Dendritic cell treated with granulocyte-macrophage colony-stimulating factor and Interleukin-4, amounts not matched to agents 40 ng/mL and 50 ng/mL, for 4 days (primary cell): ENCODE data around the gene RASGEF1C.

Source experiments
- H3K27ac Mint-ChIP-seq: one replicate; pipeline ENCODE4 v1.8.0; 2022; ENCODE audit warnings: mild to moderate bottlenecking, mixed read lengths
- H3K27me3 Mint-ChIP-seq: one replicate; pipeline ENCODE4 v1.8.0; 2022; ENCODE audit warnings: mild to moderate bottlenecking, mixed read lengths
- H3K36me3 Mint-ChIP-seq: one replicate; pipeline ENCODE4 v1.8.0; 2022; ENCODE audit warnings: low read depth, mixed read lengths
- H3K4me1 Mint-ChIP-seq: one replicate; pipeline ENCODE4 v1.8.0; 2022; ENCODE audit warnings: low read depth, mixed read lengths
- H3K4me3 Mint-ChIP-seq: one replicate; pipeline ENCODE4 v1.8.0; 2022; ENCODE audit warnings: mild to moderate bottlenecking, moderate library complexity, mixed read lengths
- H3K9me3 Mint-ChIP-seq: one replicate; pipeline ENCODE4 v1.8.0; 2022; ENCODE audit warnings: mixed read lengths
- intact Hi-C: fragments of 100-400 bp; cut with micrococcal nuclease; formaldehyde crosslinking; loops from one replicate; pipeline ENCODE4 v1.15.0; 2022

Gene RASGEF1C

GRCh38 chr5:180170106-180170809, 38.8 kb downstream of the RASGEF1C start:
- Mint-ChIP-seq H3K27ac (no peak overlapping the region), H3K27me3 (peaks cover 16% of the 10 kb centered on the region), H3K36me3 (no peaks in the 10 kb centered on the region), H3K4me3 (no peak overlapping the region), H3K4me1 (peaks cover 43% of the 10 kb centered on the region), H3K9me3 (no peaks in the 10 kb centered on the region)
- intact Hi-C loops = no loop called here

DNA sequence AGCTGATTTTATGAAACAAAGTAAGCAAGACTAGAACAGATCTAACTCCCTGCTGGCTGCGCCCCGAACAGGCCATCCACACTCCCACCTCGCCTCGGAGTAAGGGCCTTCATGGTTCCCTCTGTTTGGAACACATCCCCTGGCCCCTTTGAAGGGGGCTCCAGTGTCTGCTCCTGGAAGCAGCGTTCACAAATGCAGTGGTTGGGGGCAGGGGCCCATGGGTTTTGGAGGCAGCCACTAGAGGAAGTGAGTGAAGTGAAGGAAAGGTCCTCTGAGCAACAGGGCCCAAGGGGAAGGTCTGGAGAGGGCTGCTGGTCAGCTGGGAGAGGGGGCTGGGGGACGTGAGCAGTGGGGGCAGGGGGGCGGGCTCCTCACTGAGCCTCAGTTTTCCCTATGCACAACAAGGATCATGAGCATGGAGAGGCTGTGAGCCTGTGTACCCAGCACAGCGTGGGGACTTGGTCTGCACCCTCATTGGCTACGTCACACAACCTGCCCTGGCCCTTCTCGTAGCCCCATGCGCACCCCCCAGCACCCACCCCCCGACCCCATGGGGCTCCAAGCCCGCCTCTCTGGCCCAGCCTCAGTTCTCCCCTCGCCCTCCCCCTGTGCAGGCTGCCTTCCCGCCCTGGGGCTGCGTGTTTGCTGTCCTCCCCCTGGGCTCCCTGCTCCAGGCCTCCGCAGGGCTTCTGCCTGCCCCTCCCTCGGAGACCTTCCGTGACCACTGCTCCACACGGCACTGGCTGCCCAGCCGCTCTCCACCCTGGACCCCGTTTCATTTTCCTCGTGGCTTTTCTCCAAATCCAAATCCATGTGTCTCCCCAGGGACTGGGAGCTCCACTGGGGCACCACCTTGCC, 39.5 kb downstream of the RASGEF1C start:
- Mint-ChIP-seq H3K27me3 (peaks cover 16% of the 10 kb centered on the region), H3K27ac (no peak overlapping the region), H3K4me3 (no peak overlapping the region), H3K36me3 (no peaks in the 10 kb centered on the region), H3K4me1 (peaks cover 49% of the 10 kb centered on the region), H3K9me3 (no peaks in the 10 kb centered on the region)
- intact Hi-C loops = no loop called here

- H3K27me3 Mint-ChIP-seq = peaks cover 18% of the 10 kb centered on the region
- H3K4me1 Mint-ChIP-seq = peaks cover 49% of the 10 kb centered on the region
- no peak overlapping the region for H3K4me3 Mint-ChIP-seq
- H3K27ac Mint-ChIP-seq = no peak overlapping the region
- intact Hi-C loops = no loop called here
- no peaks in the 10 kb centered on the region for H3K36me3 Mint-ChIP-seq
- H3K9me3 Mint-ChIP-seq = no peaks in the 10 kb centered on the region
These were observed 40.3 kb downstream of the RASGEF1C start for GRCh38 chr5:180168758-180169157.

DNA sequence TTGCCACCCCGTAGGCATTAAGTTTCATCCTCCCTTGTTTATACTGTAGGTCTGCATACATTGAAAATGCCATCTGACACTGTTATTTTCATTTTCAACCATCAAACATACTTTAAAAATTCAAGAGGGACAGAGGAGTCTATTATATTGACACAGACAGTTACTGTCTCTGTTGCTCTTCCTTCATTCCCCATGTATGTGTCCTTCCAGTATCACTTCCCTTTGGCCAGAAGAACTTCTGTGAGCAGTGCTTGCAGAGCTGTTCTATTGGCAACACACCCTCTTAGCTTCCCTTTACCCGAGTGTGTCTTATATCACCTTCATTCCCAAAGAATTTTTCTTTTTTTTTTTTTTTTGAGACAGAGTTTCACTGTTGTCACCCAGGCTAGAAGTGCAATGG, 42.8 kb downstream of the RASGEF1C start:
- Mint-ChIP-seq H3K27me3 (peaks cover 10% of the 10 kb centered on the region), H3K4me1 (peaks cover 48% of the 10 kb centered on the region), H3K4me3 (no peak overlapping the region), H3K36me3 (no peaks in the 10 kb centered on the region), H3K27ac (no peak overlapping the region), H3K9me3 (no peaks in the 10 kb centered on the region)
- intact Hi-C loops = no loop called here

GRCh38 chr5:180162304-180162661, 46.7 kb downstream of the RASGEF1C start:
- H3K27me3 Mint-ChIP-seq = peaks cover 8% of the 10 kb centered on the region
- no peaks in the 10 kb centered on the region for H3K9me3 Mint-ChIP-seq
- H3K4me1 Mint-ChIP-seq = peaks cover 49% of the 10 kb centered on the region
- H3K36me3 Mint-ChIP-seq = no peaks in the 10 kb centered on the region
- no peak overlapping the region for H3K27ac Mint-ChIP-seq
- H3K4me3 Mint-ChIP-seq = no peak overlapping the region
- intact Hi-C loops = no loop called here

- intact Hi-C loops = no loop called here
These were observed 47.3 kb downstream of the RASGEF1C start for GRCh38 chr5:180161420-180162303.

GRCh38 chr5:180160789-180161188, 48.2 kb downstream of the RASGEF1C start:
- Mint-ChIP-seq H3K4me1 (peaks cover 34% of the 10 kb centered on the region), H3K4me3 (no peak overlapping the region), H3K36me3 (no peaks in the 10 kb centered on the region), H3K27ac (peak overlapping the region; percentile 5), H3K9me3 (no peaks in the 10 kb centered on the region), H3K27me3 (peaks cover 8% of the 10 kb centered on the region)
- intact Hi-C loops = no loop called here

More at GRCh38 chr5:180161420-180162303, 47.3 kb downstream of the RASGEF1C start:
- Mint-ChIP-seq H3K4me1 (peaks cover 43% of the 10 kb centered on the region), H3K27me3 (peaks cover 8% of the 10 kb centered on the region), H3K4me3 (peak overlapping the region; percentile 30), H3K27ac (no peak overlapping the region), H3K9me3 (no peaks in the 10 kb centered on the region), H3K36me3 (no peaks in the 10 kb centered on the region)

DNA sequence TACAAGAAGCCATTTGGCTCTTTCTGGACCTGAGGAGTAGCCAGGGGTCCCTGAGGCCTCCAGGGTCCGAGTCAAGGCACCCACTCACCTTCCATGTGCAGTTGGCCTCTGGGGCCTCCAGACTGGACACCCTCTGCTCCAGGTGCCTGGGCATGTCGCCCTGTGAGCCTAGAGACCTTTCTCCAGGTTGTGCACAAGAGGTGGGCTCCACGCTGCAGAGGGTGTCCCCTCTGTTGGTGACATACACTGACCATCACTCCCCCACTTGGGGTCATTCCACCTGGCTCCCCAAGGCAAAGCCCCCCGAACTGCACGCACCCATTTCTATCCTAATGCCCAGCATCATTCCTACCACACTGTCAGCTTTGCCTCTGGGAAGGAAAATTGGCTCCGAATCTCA, 48.8 kb downstream of the RASGEF1C start:
- no peaks in the 10 kb centered on the region for H3K9me3 Mint-ChIP-seq
- H3K4me1 Mint-ChIP-seq = peaks cover 29% of the 10 kb centered on the region
- peak overlapping the region; percentile 5 for H3K27ac Mint-ChIP-seq
- intact Hi-C loops = no loop called here
- no peak overlapping the region for H3K4me3 Mint-ChIP-seq
- H3K36me3 Mint-ChIP-seq = no peaks in the 10 kb centered on the region
- H3K27me3 Mint-ChIP-seq = peaks cover 8% of the 10 kb centered on the region

DNA sequence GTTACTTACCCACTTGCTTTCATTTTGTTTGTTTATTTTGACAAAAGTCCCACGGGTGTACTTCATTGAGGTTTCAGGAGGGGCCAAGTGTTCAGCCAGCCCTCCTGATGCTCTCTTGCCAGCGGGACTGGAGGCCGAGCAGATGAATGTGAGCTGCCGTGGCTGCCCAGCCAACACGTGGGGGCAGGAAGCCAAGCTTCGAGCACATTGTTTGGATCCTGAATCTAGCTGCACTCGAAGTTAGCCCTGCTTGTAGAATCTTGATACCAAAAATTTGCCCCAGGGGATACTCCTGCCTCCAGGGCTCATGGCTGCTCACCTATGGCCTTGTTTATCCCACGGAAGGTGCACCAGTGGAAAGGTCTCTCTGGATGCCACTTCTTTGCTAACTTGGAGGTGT, 49.3 kb downstream of the RASGEF1C start:
- H3K27ac Mint-ChIP-seq = no peak overlapping the region
- H3K4me3 Mint-ChIP-seq = no peak overlapping the region
- intact Hi-C loops = no loop called here
- peaks cover 24% of the 10 kb centered on the region for H3K4me1 Mint-ChIP-seq
- no peaks in the 10 kb centered on the region for H3K36me3 Mint-ChIP-seq
- H3K9me3 Mint-ChIP-seq = no peaks in the 10 kb centered on the region
- H3K27me3 Mint-ChIP-seq = peaks cover 8% of the 10 kb centered on the region

- intact Hi-C loops = no loop called here
- H3K36me3 Mint-ChIP-seq = no peaks in the 10 kb centered on the region
- H3K4me3 Mint-ChIP-seq = no peak overlapping the region
- no peaks in the 10 kb centered on the region for H3K9me3 Mint-ChIP-seq
- H3K27ac Mint-ChIP-seq = no peak overlapping the region
- peaks cover 6% of the 10 kb centered on the region for H3K27me3 Mint-ChIP-seq
- peaks cover 23% of the 10 kb centered on the region for H3K4me1 Mint-ChIP-seq
These were observed 51.1 kb downstream of the RASGEF1C start for GRCh38 chr5:180157866-180158265.

- intact Hi-C loops = no loop called here
- H3K27ac Mint-ChIP-seq = no peak overlapping the region
- H3K27me3 Mint-ChIP-seq = peaks cover 6% of the 10 kb centered on the region
These were observed 52.9 kb downstream of the RASGEF1C start for GRCh38 chr5:180156141-180156540.

GRCh38 chr5:180155365-180155926, 53.6 kb downstream of the RASGEF1C start:
- intact Hi-C loops = no loop called here
- Mint-ChIP-seq H3K4me1 (peaks cover 4% of the 10 kb centered on the region), H3K4me3 (no peak overlapping the region), H3K9me3 (peaks cover under 1% of the 10 kb centered on the region), H3K36me3 (no peaks in the 10 kb centered on the region), H3K27ac (no peak overlapping the region), H3K27me3 (peaks cover 7% of the 10 kb centered on the region)

More at GRCh38 chr5:180156141-180156540, 52.9 kb downstream of the RASGEF1C start:
- H3K4me3 Mint-ChIP-seq = no peak overlapping the region
- no peaks in the 10 kb centered on the region for H3K9me3 Mint-ChIP-seq
- H3K4me1 Mint-ChIP-seq = peaks cover 11% of the 10 kb centered on the region
- H3K36me3 Mint-ChIP-seq = no peaks in the 10 kb centered on the region

DNA sequence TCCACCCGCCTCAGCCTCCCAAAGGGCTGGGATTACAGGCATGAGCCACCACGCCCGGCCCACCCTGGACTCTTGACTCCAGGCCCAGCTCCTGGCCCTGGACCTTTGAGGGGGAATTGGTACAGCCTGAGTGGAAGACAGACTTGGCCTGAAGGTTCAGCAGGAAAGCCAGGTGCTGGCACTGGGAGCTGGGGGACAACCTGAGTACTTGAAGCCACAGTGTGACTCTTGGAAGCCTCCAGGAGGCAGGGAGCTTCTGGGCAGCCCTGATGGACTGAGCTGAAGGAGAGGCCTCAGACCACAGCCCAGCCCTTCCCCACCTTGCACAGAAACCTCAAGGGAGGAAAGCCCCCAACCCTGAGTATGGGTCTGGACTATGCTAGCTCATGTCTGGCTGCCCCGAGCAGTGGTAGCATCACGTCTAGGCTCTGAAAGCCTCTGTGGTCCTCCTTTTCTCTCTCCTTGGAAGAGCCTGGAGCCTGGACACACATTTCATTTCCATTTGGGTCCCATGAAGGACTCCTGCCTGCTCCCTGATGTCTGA, 54.1 kb downstream of the RASGEF1C start:
- Mint-ChIP-seq H3K9me3 (peaks cover 6% of the 10 kb centered on the region), H3K4me3 (no peak overlapping the region), H3K27ac (no peak overlapping the region), H3K27me3 (peaks cover 7% of the 10 kb centered on the region), H3K4me1 (no peaks in the 10 kb centered on the region), H3K36me3 (no peaks in the 10 kb centered on the region)
- intact Hi-C loops = no loop called here
